GM18520 (cell line): ENCODE measurements around the gene CCDC97.
A peak's percentile ranks its signal among the peaks of the same experiment; 100 is the strongest.

Source experiments
- ATAC-seq: cut with Tn5 transposase; IDR thresholded peaks from one replicate; pipeline ENCODE4 v1.9.1; 2021; ENCODE audit not compliant: unreplicated experiment

The CCDC97 gene

GRCh38 chr19:41297628-41298347 is 12.2 kb upstream of the CCDC97 start:
- peak; percentile 65 for ATAC-seq

GRCh38 chr19:41298348-41298964 is 11.5 kb upstream of the CCDC97 start:
- no peak for ATAC-seq

- no peak for ATAC-seq
Measured at GRCh38 chr19:41299046-41299754, 10.8 kb upstream of the CCDC97 start.

- ATAC-seq, result no peak
Measured at GRCh38 chr19:41299755-41300089, 10.2 kb upstream of the CCDC97 start.

- no peak for ATAC-seq
Measured at GRCh38 chr19:41300555-41300954, 9.4 kb upstream of the CCDC97 start.

- no peak for ATAC-seq
Measured at GRCh38 chr19:41302624-41303351, 7.2 kb upstream of the CCDC97 start.

GRCh38 chr19:41303954-41304353 is 6.0 kb upstream of the CCDC97 start:
- ATAC-seq, result no peak

GRCh38 chr19:41304706-41305483 is 5.1 kb upstream of the CCDC97 start:
- no peak for ATAC-seq

- no peak for ATAC-seq
Measured at GRCh38 chr19:41305927-41306793, 3.8 kb upstream of the CCDC97 start.

GRCh38 chr19:41307090-41307875 is 2.7 kb upstream of the CCDC97 start:
- ATAC-seq, result no peak

- no peak for ATAC-seq
Measured at GRCh38 chr19:41307954-41308449, 2.0 kb upstream of the CCDC97 start.

- ATAC-seq, result no peak
Measured at GRCh38 chr19:41308450-41309179, 1.4 kb upstream of the CCDC97 start.

- no peak for ATAC-seq
Measured at GRCh38 chr19:41309180-41310032, 566 bp upstream of the CCDC97 start.

- no peak for ATAC-seq
Measured at GRCh38 chr19:41311072-41311471, 1.1 kb downstream of the CCDC97 start.

- no peak for ATAC-seq
Measured at GRCh38 chr19:41311613-41312012, 1.6 kb downstream of the CCDC97 start.

GRCh38 chr19:41316306-41316920 is 6.4 kb downstream of the CCDC97 start:
- ATAC-seq, result no peak
